Glutamatergic neuron (in vitro differentiated cells): ENCODE measurements around the gene GNGT2. TPM values are rescaled to one million over a fixed set of nuclear protein-coding genes. Genes with fewer than 3 reads are reported as not detected.

ENCODE experiments used
- DNase-seq: peaks from one replicate; pipeline ENCODE4 v3.0.0; 2022
- H3K27ac Mint-ChIP-seq: one replicate; pipeline ENCODE4 v1.8.0; 2020; ENCODE audit warnings: mild to moderate bottlenecking, mixed read lengths, inconsistent platforms; ENCODE audit not compliant: unreplicated experiment
- H3K27me3 Mint-ChIP-seq: one replicate; pipeline ENCODE4 v1.8.0; 2020; ENCODE audit warnings: mild to moderate bottlenecking, moderate library complexity, mixed read lengths, inconsistent platforms; ENCODE audit not compliant: unreplicated experiment
- H3K36me3 Mint-ChIP-seq: one replicate; pipeline ENCODE4 v1.8.0; 2020; ENCODE audit warnings: mild to moderate bottlenecking, mixed read lengths, inconsistent platforms; ENCODE audit not compliant: unreplicated experiment
- H3K4me1 Mint-ChIP-seq: one replicate; pipeline ENCODE4 v1.8.0; 2020; ENCODE audit warnings: mild to moderate bottlenecking, low read depth, mixed read lengths, inconsistent platforms; ENCODE audit not compliant: unreplicated experiment
- H3K4me3 Mint-ChIP-seq: one replicate; pipeline ENCODE4 v1.8.0; 2020; ENCODE audit warnings: mild to moderate bottlenecking, mixed read lengths, inconsistent platforms; ENCODE audit not compliant: unreplicated experiment
- H3K9me3 Mint-ChIP-seq: one replicate; pipeline ENCODE4 v1.8.0; 2020; ENCODE audit warnings: mild to moderate bottlenecking, moderate library complexity, mixed read lengths, inconsistent platforms; ENCODE audit not compliant: unreplicated experiment
- CTCF ChIP-seq: fragments of 200-600 bp; sonication (generic); IDR thresholded peaks from one replicate; pipeline ENCODE4 v1.5.0; 2021; ENCODE audit not compliant: partially characterized antibody, unreplicated experiment
- total RNA-seq: library from RNA; stranded (reverse); fragmentation: NEBNext Ultra II Directional; extraction: Animal tissue kit (Norgen Biotek cat#: 25700); gene quantifications from one replicate; pipeline ENCODE4 v1.2.1, GENCODE V29; 2021; ENCODE audit not compliant: unreplicated experiment

GNGT2 gene
- total RNA-seq, 1 donor from 2014 or later, result not detected

GRCh38 chr17:49162866-49163265 lies 47.5 kb downstream of the GNGT2 start:
- Mint-ChIP-seq H3K36me3 (no peaks in the 10 kb centered on the region), H3K4me3 (no peak overlapping the region), H3K9me3 (no peaks in the 10 kb centered on the region), H3K27me3 (peaks cover 6% of the 10 kb centered on the region), H3K27ac (no peak overlapping the region), H3K4me1 (peaks cover 3% of the 10 kb centered on the region)
- no peak for DNase-seq
- no peak for TF ChIP-seq CTCF

GRCh38 chr17:49157784-49158183 lies 52.6 kb downstream of the GNGT2 start:
- Mint-ChIP-seq H3K4me1 (peaks cover 5% of the 10 kb centered on the region), H3K27ac (peak overlapping the region; percentile 8)
- DNase-seq, result no peak

GRCh38 chr17:49156256-49156655 lies 54.1 kb downstream of the GNGT2 start:
- DNase-seq, result no peak
- Mint-ChIP-seq H3K4me1 (peaks cover 6% of the 10 kb centered on the region), H3K9me3 (peaks cover 1% of the 10 kb centered on the region), H3K36me3 (no peaks in the 10 kb centered on the region), H3K4me3 (no peak overlapping the region), H3K27ac (no peak overlapping the region), H3K27me3 (peaks cover 4% of the 10 kb centered on the region)
- no peak for TF ChIP-seq CTCF

More at GRCh38 chr17:49157784-49158183, 52.6 kb downstream of the GNGT2 start:
- peak overlapping the region; percentile 13 for H3K4me3 Mint-ChIP-seq
- H3K36me3 Mint-ChIP-seq, result no peaks in the 10 kb centered on the region
- H3K27me3 Mint-ChIP-seq, result peaks cover 4% of the 10 kb centered on the region
- no peaks in the 10 kb centered on the region for H3K9me3 Mint-ChIP-seq
- TF ChIP-seq CTCF, result no peak

Other genes starting within 250 kb of the GNGT2 start
- not detected for gene GIP, start 242.0 kb downstream of the GNGT2 start, total RNA-seq
- 260 TPM for gene IGF2BP1, start 213.2 kb downstream of the GNGT2 start, total RNA-seq
- gene B4GALNT2, start 77.8 kb downstream of the GNGT2 start, total RNA-seq, result 0.98 TPM
- gene ABI3, start 133 bp upstream of the GNGT2 start, total RNA-seq, result not detected
- 0.22 TPM for gene PHOSPHO1, start 20.2 kb upstream of the GNGT2 start, total RNA-seq
- 37.4 TPM for gene ZNF652, start 151.7 kb upstream of the GNGT2 start, total RNA-seq
- 134 TPM for gene PHB1, start 204.3 kb upstream of the GNGT2 start, total RNA-seq